OCI-LY3 (cell line): Measurements from ENCODE around the gene PCDH19.
"Not testable (repeated sequence)": the region's sequence is repeated elsewhere in the genome, so short reads cannot be mapped to it uniquely, and the experiment has no call there.

Experiments used
- H2AFZ ChIP-seq: fragments of 200-600, 300-600 bp; shearing (Covaris generic); 2 replicates; pipeline ENCODE4 v1.6.0; 2014; ENCODE audit warnings: antibody characterized with exemption, low read depth, low read length
- H3K27ac ChIP-seq: fragments of 200-600, 300-600 bp; sonication (generic); 2 replicates; pipeline ENCODE4 v1.5.1; 2014; ENCODE audit warnings: mild to moderate bottlenecking, low read length, moderate library complexity, mixed read lengths
- H3K27me3 ChIP-seq: fragments of 200-600, 300-600 bp; sonication (generic); 2 replicates; pipeline ENCODE4 v1.6.1; 2014; ENCODE audit warnings: low read depth, low read length, mixed read lengths
- H3K36me3 ChIP-seq: fragments of 200-600, 300-600 bp; sonication (generic); replicated peaks from 2 replicates; pipeline ENCODE3; 2014; ENCODE audit warnings: low read depth, low read length, mixed read lengths
- H3K4me1 ChIP-seq: fragments of 300-600, 200-600 bp; sonication (generic); 2 replicates; pipeline ENCODE4 v1.6.1; 2014; ENCODE audit warnings: low read length, mixed read lengths
- H3K4me2 ChIP-seq: fragments of 200-600, 300-600 bp; sonication (generic); 2 replicates; pipeline ENCODE4 v1.6.1; 2014; ENCODE audit warnings: low read length, mixed read lengths
- H3K4me3 ChIP-seq: fragments of 300-600, 200-600 bp; sonication (generic); 2 replicates; pipeline ENCODE4 v1.5.1; 2014; ENCODE audit warnings: antibody characterized with exemption, mild to moderate bottlenecking, low read length, moderate library complexity
- H3K79me2 ChIP-seq: fragments of 300-600, 200-600 bp; shearing (Covaris generic); 2 replicates; pipeline ENCODE4 v1.6.1; 2014; ENCODE audit warnings: mild to moderate bottlenecking, low read length, mixed read lengths
- H3K9ac ChIP-seq: fragments of 300-600, 200-600 bp; shearing (Covaris generic); 2 replicates; pipeline ENCODE4 v1.6.0; 2014; ENCODE audit warnings: mild to moderate bottlenecking, low read length, moderate library complexity
- H3K9me3 ChIP-seq: fragments of 200-600, 300-600 bp; shearing (Covaris generic); 2 replicates; pipeline ENCODE4 v1.6.1; 2014; ENCODE audit warnings: low read length, mixed read lengths; ENCODE audit not compliant: insufficient read depth
- H4K20me1 ChIP-seq: fragments of 200-600, 300-600 bp; sonication (generic); 2 replicates; pipeline ENCODE4 v1.6.1; 2016; ENCODE audit warnings: low read length, mixed read lengths; ENCODE audit not compliant: insufficient read depth
- CTCF ChIP-seq: fragments of 200-600, 300-600 bp; sonication (generic); IDR thresholded peaks from 2 replicates; pipeline ENCODE4 v1.5.1; 2014; ENCODE audit warnings: antibody characterized with exemption, low read length, low read depth
- EZH2phosphoT487 ChIP-seq: fragments of 200-600 bp; shearing (Covaris generic); IDR thresholded peaks from 2 replicates; pipeline ENCODE4 v1.6.1; 2018; ENCODE audit warnings: antibody characterized with exemption, mixed run types, low read depth

PCDH19 gene

GRCh38 chrX:100445593-100445992 lies 35.5 kb upstream of the PCDH19 start:
- H3K4me2 ChIP-seq, result no peak overlapping the region
- H3K4me1 ChIP-seq, result no peaks in the 10 kb centered on the region
- no peaks in the 10 kb centered on the region for H3K36me3 ChIP-seq
- TF ChIP-seq EZH2phosphoT487, result no peak
- TF ChIP-seq CTCF, result no peak
- no peak overlapping the region for H3K27ac ChIP-seq
- H3K27me3 ChIP-seq, result no peaks in the 10 kb centered on the region
- H3K9ac ChIP-seq, result no peak overlapping the region
- no peak overlapping the region for H3K4me3 ChIP-seq
- H2AFZ ChIP-seq, result no peak overlapping the region
- no peaks in the 10 kb centered on the region for H3K9me3 ChIP-seq
- H3K79me2 ChIP-seq, result no peaks in the 10 kb centered on the region
- no peaks in the 10 kb centered on the region for H4K20me1 ChIP-seq

GRCh38 chrX:100441321-100441720 lies 31.2 kb upstream of the PCDH19 start:
- not testable (repeated sequence) for H3K4me1 ChIP-seq, H3K79me2 ChIP-seq, H3K9me3 ChIP-seq, H3K4me2 ChIP-seq, H3K9ac ChIP-seq, H3K4me3 ChIP-seq, H3K27me3 ChIP-seq, H2AFZ ChIP-seq, H4K20me1 ChIP-seq, H3K27ac ChIP-seq, H3K36me3 ChIP-seq

- Histone ChIP-seq H3K27ac (no peak overlapping the region), H2AFZ (no peak overlapping the region), H3K4me2 (no peak overlapping the region), H3K9ac (no peak overlapping the region), H3K27me3 (no peaks in the 10 kb centered on the region), H3K79me2 (no peaks in the 10 kb centered on the region), H3K9me3 (no peaks in the 10 kb centered on the region), H4K20me1 (no peaks in the 10 kb centered on the region), H3K36me3 (no peaks in the 10 kb centered on the region), H3K4me3 (no peak overlapping the region), H3K4me1 (no peaks in the 10 kb centered on the region)
- TF ChIP-seq CTCF (no peak), EZH2phosphoT487 (no peak)
Measured at GRCh38 chrX:100440006-100440405, 29.9 kb upstream of the PCDH19 start.

- Histone ChIP-seq H3K9ac (no peak overlapping the region), H3K9me3 (no peaks in the 10 kb centered on the region), H2AFZ (no peak overlapping the region), H3K27ac (no peak overlapping the region), H3K36me3 (no peaks in the 10 kb centered on the region), H3K79me2 (no peaks in the 10 kb centered on the region), H3K4me3 (no peak overlapping the region), H3K4me2 (no peak overlapping the region), H3K27me3 (no peaks in the 10 kb centered on the region), H4K20me1 (no peaks in the 10 kb centered on the region), H3K4me1 (no peaks in the 10 kb centered on the region)
- no peak for TF ChIP-seq CTCF
- no peak for TF ChIP-seq EZH2phosphoT487
Measured at GRCh38 chrX:100435726-100436125, 25.7 kb upstream of the PCDH19 start.

- H3K27ac ChIP-seq, result no peak overlapping the region
- H4K20me1 ChIP-seq, result no peaks in the 10 kb centered on the region
- H3K4me2 ChIP-seq, result no peak overlapping the region
- no peaks in the 10 kb centered on the region for H3K27me3 ChIP-seq
- no peak overlapping the region for H3K4me3 ChIP-seq
- H3K4me1 ChIP-seq, result no peaks in the 10 kb centered on the region
- no peaks in the 10 kb centered on the region for H3K9me3 ChIP-seq
- no peak overlapping the region for H3K9ac ChIP-seq
- H3K79me2 ChIP-seq, result no peaks in the 10 kb centered on the region
- H3K36me3 ChIP-seq, result no peaks in the 10 kb centered on the region
- H2AFZ ChIP-seq, result no peak overlapping the region
- TF ChIP-seq CTCF (peak; percentile 39), EZH2phosphoT487 (no peak)
Measured at GRCh38 chrX:100424012-100424411, 13.9 kb upstream of the PCDH19 start.
